Panc1 (cell line): ENCODE measurements around the gene OTOF. TPM values are rescaled to one million over a fixed set of nuclear protein-coding genes. Genes with fewer than 3 reads are reported as not detected.

Experiments used
- ATAC-seq: fragments of 200-7000 bp; cut with Tn5 transposase; 2 replicates; pipeline ENCODE4 v1.9.1; 2020; ENCODE audit warnings: mild to moderate bottlenecking, moderate library complexity
- BruUV-seq: library from RNA; stranded (reverse); fragments of 400-500 nt; replicated peaks from 2 replicates; lab custom pipeline; 2021; lab: Mats Ljungman, UMichigan
- CTCF ChIA-PET: fragments of 300-600 bp; sonication (Branson Sonifier 250); formaldehyde crosslinking; loops from one replicate; lab custom pipeline; 2022; ENCODE audit warnings: antibody characterized with exemption; lab: Charles Lee
- POLR2A ChIA-PET: fragments of 300-600 bp; sonication (Branson Sonifier 250); formaldehyde crosslinking; loops from one replicate; lab custom pipeline; 2022; ENCODE audit warnings: antibody characterized with exemption; lab: Charles Lee
- DNase-seq: peaks from one replicate; pipeline ENCODE4 v3.0.0-alpha.2; 2010; ENCODE audit warnings: low read depth, low spot score
- H3K27ac ChIP-seq: 2 replicates; pipeline ENCODE4 v1.5.1; 2011; ENCODE audit warnings: mild to moderate bottlenecking, low read length, inconsistent platforms
- H3K27me3 ChIP-seq: fragments of 200-500 bp; sonication (Bioruptor generic); 2 replicates; pipeline ENCODE4 v1.6.0; 2014; ENCODE audit warnings: low read length, inconsistent platforms; ENCODE audit not compliant: control insufficient read depth, insufficient read depth
- H3K36me3 ChIP-seq: fragments of 200-500 bp; sonication (Bioruptor generic); 2 replicates; pipeline ENCODE4 v1.5.1; 2014; ENCODE audit warnings: inconsistent platforms, mild to moderate bottlenecking, low read length, moderate library complexity; ENCODE audit not compliant: control insufficient read depth, insufficient read depth
- H3K4me1 ChIP-seq: 2 replicates; pipeline ENCODE4 v1.5.1; 2011; ENCODE audit warnings: inconsistent platforms, mild to moderate bottlenecking, low read length, moderate library complexity; ENCODE audit not compliant: control insufficient read depth, insufficient read depth
- H3K4me3 ChIP-seq, 2 experiments: 2 replicates each; pipeline ENCODE4 v1.5.1; 2011 to 2012; ENCODE audit warnings: low read depth in 2 of 2, low read length in 2 of 2, mild to moderate bottlenecking in 2 of 2, inconsistent platforms in 1 of 2, moderate library complexity in 1 of 2
- H3K9me3 ChIP-seq: fragments of 200-500 bp; sonication (Bioruptor generic); 2 replicates; pipeline ENCODE4 v1.5.1; 2014; ENCODE audit warnings: low read depth, mild to moderate bottlenecking, inconsistent platforms, low read length, moderate library complexity; ENCODE audit not compliant: control insufficient read depth, insufficient read depth
- CTCF ChIP-seq: fragments of 450-650 bp; IDR thresholded peaks from 2 replicates; pipeline ENCODE4 v1.5.1; 2017; ENCODE audit warnings: mild to moderate bottlenecking
- POLR2AphosphoS5 ChIP-seq: IDR thresholded peaks from 2 replicates; pipeline ENCODE4 v1.6.1; 2012; ENCODE audit warnings: mild to moderate bottlenecking, low read depth, low read length, moderate library complexity
- REST ChIP-seq, 2 experiments: IDR thresholded peaks; 2 replicates each; pipeline ENCODE4 v1.6.1; 2011 to 2012; ENCODE audit warnings: low read depth in 2 of 2, control low read depth in 1 of 2, low read length in 1 of 2, mild to moderate bottlenecking in 1 of 2, moderate library complexity in 1 of 2; ENCODE audit not compliant: insufficient read depth in 1 of 2
- SIN3A ChIP-seq: IDR thresholded peaks from 2 replicates; pipeline ENCODE4 v1.6.1; 2012; ENCODE audit warnings: low read depth, mild to moderate bottlenecking, low read length, moderate library complexity, borderline replicate concordance; ENCODE audit not compliant: insufficient read depth
- TCF7L2 ChIP-seq: IDR thresholded peaks from 2 replicates; pipeline ENCODE4 v1.6.1; 2011; ENCODE audit warnings: mild to moderate bottlenecking, low read depth, low read length, inconsistent platforms
- in situ Hi-C: cut with HindIII; loops from 2 replicates; pipeline ENCODE4 v1.10.0; 2016; ENCODE audit warnings: low sequenced_read_pairs, low pct_unique_long_range_greater_than_20kb
- intact Hi-C: fragments of 100-400 bp; cut with micrococcal nuclease; formaldehyde crosslinking; loops from one replicate; pipeline ENCODE4 v1.10.0; 2022; ENCODE audit not compliant: unreplicated experiment
- total RNA-seq: library from RNA; stranded (reverse); gene quantifications from one replicate; pipeline ENCODE4 v1.2.1, GENCODE V29; 2021; ENCODE audit not compliant: unreplicated experiment

The OTOF gene
- total RNA-seq, 1 experiment from 2014 or later = 0.41 TPM

- Histone ChIP-seq H3K36me3 (no peaks in the 10 kb centered on the region), H3K4me3 (no peak overlapping the region), H3K27me3 (no peaks in the 10 kb centered on the region), H3K9me3 (no peaks in the 10 kb centered on the region), H3K4me1 (no peaks in the 10 kb centered on the region), H3K27ac (no peak overlapping the region)
- in situ Hi-C loops = no loop called here
- ChIA-PET CTCF (no interaction called here), POLR2A (no interaction called here)
- no TSS peak for BruUV-seq
- no peak for DNase-seq
- intact Hi-C loops = no loop called here
- TF ChIP-seq REST (IDR thresholded peaks at IDR 0.05; ENCODE audit: insufficient read depth in 1 of 2, low read depth in 2 of 2, low read length in 1 of 2) = no peak
- TF ChIP-seq SIN3A = no peak
- TF ChIP-seq CTCF = no peak
- no peak for TF ChIP-seq POLR2AphosphoS5
- TF ChIP-seq TCF7L2 = no peak
- ATAC-seq = no peak
Measured at GRCh38 chr2:26455037-26455669, 22.8 kb downstream of the OTOF start.

GRCh38 chr2:26454561-26455001, 23.3 kb downstream of the OTOF start:
- in situ Hi-C loops = no loop called here
- Histone ChIP-seq H3K4me1 (no peaks in the 10 kb centered on the region), H3K27ac (no peak overlapping the region), H3K36me3 (no peaks in the 10 kb centered on the region), H3K27me3 (no peaks in the 10 kb centered on the region), H3K4me3 (no peak overlapping the region), H3K9me3 (no peaks in the 10 kb centered on the region)
- TF ChIP-seq TCF7L2 = no peak
- no peak for TF ChIP-seq SIN3A
- TF ChIP-seq CTCF = no peak
- DNase-seq = no peak
- ChIA-PET CTCF (no interaction called here), POLR2A (no interaction called here)
- ATAC-seq = no peak
- intact Hi-C loops = no loop called here
- no TSS peak for BruUV-seq
